Uterus (tissue), 4 donors: ENCODE data around the gene ITSN1. TPM values are rescaled to one million over a fixed set of nuclear protein-coding genes. Genes with fewer than 3 reads are reported as not detected.
"Not testable (repeated sequence)": the region's sequence is repeated elsewhere in the genome, so short reads cannot be mapped to it uniquely, and the experiment has no call there.

Source experiments
- DNase-seq, 2 donors: peaks; one replicate each; pipeline ENCODE4 v3.0.0-alpha.2; 2019 to 2020
- H3K27ac ChIP-seq, 2 donors: fragments of 200-600 bp; sonication (generic); 1 replicate in 1 of 2; 2 replicates in 1 of 2; pipeline ENCODE4 v1.5.1; 2016 to 2018
- H3K27me3 ChIP-seq, 2 donors: fragments of 200-600 bp; sonication (generic); one replicate each; pipeline ENCODE4 v1.5.1; 2018 to 2019; ENCODE audit warnings: control low read depth in 1 of 2
- H3K36me3 ChIP-seq, 2 donors: fragments of 200-600 bp; sonication (generic); one replicate each; pipeline ENCODE4 v1.5.1; 2019; ENCODE audit warnings: control low read depth in 1 of 2
- H3K4me1 ChIP-seq, 2 donors: fragments of 200-600 bp; sonication (generic); one replicate each; pipeline ENCODE4 v1.5.1; 2018 to 2019; ENCODE audit warnings: control low read depth in 1 of 2
- H3K4me3 ChIP-seq, 2 donors: fragments of 200-600 bp; sonication (generic); 1 replicate in 1 of 2; 2 replicates in 1 of 2; pipeline ENCODE4 v1.5.1; 2018 to 2019; ENCODE audit warnings: mild to moderate bottlenecking in 1 of 2
- H3K9me3 ChIP-seq, 2 donors: fragments of 200-600 bp; sonication (generic); one replicate each; pipeline ENCODE4 v1.5.1; 2019; ENCODE audit warnings: control low read depth in 1 of 2
- POLR2A ChIP-seq, 2 donors: fragments of 450-650 bp; IDR thresholded peaks; one replicate each; pipeline ENCODE4 v1.6.1; 2016; ENCODE audit warnings: antibody characterized with exemption in 2 of 2, mild to moderate bottlenecking in 1 of 2, moderate library complexity in 1 of 2
- intact Hi-C: fragments of 100-400 bp; cut with DNase I; formaldehyde crosslinking; loops from one replicate; pipeline ENCODE4 v1.15.1; 2023; ENCODE audit warnings: low total_unique reads
- total RNA-seq, 4 donors: library from RNA; depleted of rRNA in 3 of 4; stranded (reverse); fragments of >200 nt in 3 of 4; gene quantifications; one replicate each; pipeline versions ENCODE4 v1.1.0 to v1.2.4, GENCODE V29; 2014 to 2023
- TF ChIP-seq, protein P1 (sequence below), 4 experiments: fragments of 200-600 bp in 2 of 4; fragments of 450-650 bp in 2 of 4; sonication (generic) in 2 of 4; IDR thresholded peaks; one replicate each; pipeline ENCODE4 v1.5.1; 2016 to 2019; ENCODE audit warnings: antibody characterized with exemption in 4 of 4, mild to moderate bottlenecking in 2 of 4, moderate library complexity in 1 of 4
- donor health status: DM: yes; HTN: yes; CAD: no.

ITSN1 gene
- total RNA-seq, 4 donors from 2014 or later, result 21.8 to 77.4 (median 48.1) TPM

DNA sequence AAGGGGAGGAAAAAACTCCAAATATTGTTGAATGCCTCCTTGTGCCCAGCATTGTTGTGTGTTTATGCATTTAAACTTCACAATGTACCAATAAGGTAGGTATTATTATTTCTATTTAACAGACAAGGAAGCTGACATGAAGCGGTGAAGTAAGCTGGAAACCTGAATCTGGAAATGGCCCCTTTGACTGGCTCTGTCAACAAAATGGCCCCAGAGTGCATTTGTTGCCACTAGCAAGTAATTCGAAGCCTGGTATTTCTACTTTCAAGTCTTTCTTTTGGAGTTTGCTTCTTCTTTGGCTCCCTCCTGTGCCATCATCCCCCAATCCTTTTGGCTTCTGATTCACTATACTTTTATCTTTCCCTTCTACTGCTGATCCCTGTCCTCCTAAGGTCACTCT lies 23.9 kb upstream of the ITSN1 start:
- no peak for TF ChIP-seq POLR2A (IDR thresholded peaks at IDR 0.05)
- TF ChIP-seq, protein P1, sequence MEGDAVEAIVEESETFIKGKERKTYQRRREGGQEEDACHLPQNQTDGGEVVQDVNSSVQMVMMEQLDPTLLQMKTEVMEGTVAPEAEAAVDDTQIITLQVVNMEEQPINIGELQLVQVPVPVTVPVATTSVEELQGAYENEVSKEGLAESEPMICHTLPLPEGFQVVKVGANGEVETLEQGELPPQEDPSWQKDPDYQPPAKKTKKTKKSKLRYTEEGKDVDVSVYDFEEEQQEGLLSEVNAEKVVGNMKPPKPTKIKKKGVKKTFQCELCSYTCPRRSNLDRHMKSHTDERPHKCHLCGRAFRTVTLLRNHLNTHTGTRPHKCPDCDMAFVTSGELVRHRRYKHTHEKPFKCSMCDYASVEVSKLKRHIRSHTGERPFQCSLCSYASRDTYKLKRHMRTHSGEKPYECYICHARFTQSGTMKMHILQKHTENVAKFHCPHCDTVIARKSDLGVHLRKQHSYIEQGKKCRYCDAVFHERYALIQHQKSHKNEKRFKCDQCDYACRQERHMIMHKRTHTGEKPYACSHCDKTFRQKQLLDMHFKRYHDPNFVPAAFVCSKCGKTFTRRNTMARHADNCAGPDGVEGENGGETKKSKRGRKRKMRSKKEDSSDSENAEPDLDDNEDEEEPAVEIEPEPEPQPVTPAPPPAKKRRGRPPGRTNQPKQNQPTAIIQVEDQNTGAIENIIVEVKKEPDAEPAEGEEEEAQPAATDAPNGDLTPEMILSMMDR (IDR thresholded peaks at IDR 0.05), result no peak
- no peaks in the 10 kb centered on the region for H3K9me3 ChIP-seq
- H3K4me1 ChIP-seq, result no peaks in the 10 kb centered on the region
- H3K36me3 ChIP-seq, result no peaks in the 10 kb centered on the region
- no peak overlapping the region for H3K27ac ChIP-seq
- no peak overlapping the region for H3K4me3 ChIP-seq
- no peaks in the 10 kb centered on the region for H3K27me3 ChIP-seq
- intact Hi-C loops, result no loop called here
- DNase-seq, result no peak

DNA sequence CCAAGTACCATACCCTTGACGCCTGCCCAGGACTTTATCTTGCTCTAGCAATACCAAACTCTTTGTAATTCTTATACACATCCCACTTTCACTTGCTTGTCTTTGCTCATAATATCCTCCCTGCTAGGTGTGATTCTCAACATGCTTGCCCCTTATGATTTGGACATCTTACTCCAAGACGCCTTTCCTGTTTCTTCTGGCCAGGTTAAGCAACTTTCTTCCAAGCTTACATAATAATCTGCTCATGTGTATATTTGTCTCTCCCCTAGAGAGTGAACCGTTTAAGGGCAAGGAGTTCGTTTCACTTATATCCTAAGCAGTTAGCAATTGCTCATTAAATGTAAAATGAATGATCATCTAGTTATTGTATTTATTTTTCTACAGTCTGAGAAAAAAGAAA lies 22.6 kb upstream of the ITSN1 start:
- no peaks in the 10 kb centered on the region for H3K27me3 ChIP-seq
- no peak for DNase-seq
- H3K9me3 ChIP-seq, result no peaks in the 10 kb centered on the region
- H3K4me1 ChIP-seq, result no peaks in the 10 kb centered on the region
- no peak overlapping the region for H3K4me3 ChIP-seq
- H3K27ac ChIP-seq, result no peak overlapping the region
- intact Hi-C loops, result no loop called here
- H3K36me3 ChIP-seq, result no peaks in the 10 kb centered on the region
- TF ChIP-seq, protein P1 (IDR thresholded peaks at IDR 0.05), result no peak

DNA sequence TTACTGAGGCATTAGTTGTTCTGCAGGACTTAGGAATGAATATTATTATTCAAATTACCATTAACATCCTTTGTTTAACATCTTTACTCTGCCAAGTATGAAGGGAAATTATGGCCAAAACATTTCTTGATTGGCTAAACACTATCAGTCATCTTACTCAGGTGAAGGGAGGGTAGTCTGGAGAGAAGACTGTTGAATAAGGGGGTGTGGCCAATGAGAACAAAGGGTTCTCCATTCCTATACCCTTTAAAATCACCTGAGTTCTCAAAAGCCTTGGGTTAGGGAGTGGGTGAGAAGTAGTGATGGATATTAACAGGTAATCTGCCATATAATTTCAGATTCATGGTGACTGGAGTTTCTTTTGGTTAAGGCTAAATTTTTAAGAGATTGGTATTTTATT lies 20.0 kb upstream of the ITSN1 start:
- no peak for DNase-seq
- H3K27ac ChIP-seq, result no peak overlapping the region
- H3K36me3 ChIP-seq, result no peaks in the 10 kb centered on the region
- no peak overlapping the region for H3K4me3 ChIP-seq
- H3K4me1 ChIP-seq, result no peaks in the 10 kb centered on the region
- H3K9me3 ChIP-seq, result no peaks in the 10 kb centered on the region
- H3K27me3 ChIP-seq, result no peaks in the 10 kb centered on the region
- TF ChIP-seq, protein P1 (IDR thresholded peaks at IDR 0.05), result no peak
- no peak for TF ChIP-seq POLR2A (IDR thresholded peaks at IDR 0.05)
- intact Hi-C loops, result no loop called here

DNA sequence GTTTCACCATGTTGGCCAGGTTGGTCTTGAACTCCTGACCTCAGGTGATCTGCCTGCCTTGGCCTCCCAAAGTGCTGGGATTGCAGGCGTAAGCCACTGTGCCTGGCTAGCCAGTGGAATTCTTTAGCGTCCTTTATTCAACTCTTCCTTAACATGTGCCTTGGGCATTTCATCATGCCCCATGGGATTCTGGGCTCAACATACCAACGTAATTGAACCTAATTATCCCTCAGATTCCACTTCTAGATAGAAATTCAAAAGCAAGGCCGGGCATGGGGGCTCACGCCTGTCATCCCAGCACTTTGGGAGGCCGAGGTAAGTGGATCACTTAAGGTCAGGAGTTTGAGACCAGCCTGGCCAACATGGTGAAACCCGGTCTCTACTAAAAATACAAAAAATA lies 16.1 kb upstream of the ITSN1 start:
- intact Hi-C loops, H3K9me3 ChIP-seq, H3K4me1 ChIP-seq, H3K4me3 ChIP-seq, DNase-seq, H3K36me3 ChIP-seq, H3K27me3 ChIP-seq, H3K27ac ChIP-seq: not testable (repeated sequence)

DNA sequence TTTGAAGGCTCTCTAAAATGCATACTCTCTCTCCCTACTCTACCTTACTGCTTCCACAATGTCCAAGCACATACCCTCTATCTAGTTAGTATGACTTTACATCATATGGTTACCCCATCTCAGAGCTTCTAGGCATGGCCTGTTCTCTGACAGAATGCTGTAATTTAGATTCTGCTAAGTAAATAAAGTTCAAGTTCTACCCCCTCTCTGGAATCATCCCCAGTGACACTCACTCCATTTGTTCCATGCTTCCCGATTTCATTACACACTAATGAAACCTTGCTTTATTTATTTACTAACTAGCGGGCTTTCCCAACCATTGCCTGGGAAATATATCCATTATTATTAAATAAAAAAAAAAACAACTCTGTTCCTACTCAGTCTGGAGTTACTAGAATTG lies 8.0 kb upstream of the ITSN1 start:
- no peaks in the 10 kb centered on the region for H3K9me3 ChIP-seq
- no peaks in the 10 kb centered on the region for H3K4me1 ChIP-seq
- TF ChIP-seq, protein P1 (IDR thresholded peaks at IDR 0.05), result no peak
- TF ChIP-seq POLR2A (IDR thresholded peaks at IDR 0.05), result no peak
- H3K27ac ChIP-seq, result no peak overlapping the region
- intact Hi-C loops, result no loop called here
- no peaks in the 10 kb centered on the region for H3K27me3 ChIP-seq
- DNase-seq, result no peak
- H3K36me3 ChIP-seq, result no peaks in the 10 kb centered on the region
- no peak overlapping the region for H3K4me3 ChIP-seq

DNA sequence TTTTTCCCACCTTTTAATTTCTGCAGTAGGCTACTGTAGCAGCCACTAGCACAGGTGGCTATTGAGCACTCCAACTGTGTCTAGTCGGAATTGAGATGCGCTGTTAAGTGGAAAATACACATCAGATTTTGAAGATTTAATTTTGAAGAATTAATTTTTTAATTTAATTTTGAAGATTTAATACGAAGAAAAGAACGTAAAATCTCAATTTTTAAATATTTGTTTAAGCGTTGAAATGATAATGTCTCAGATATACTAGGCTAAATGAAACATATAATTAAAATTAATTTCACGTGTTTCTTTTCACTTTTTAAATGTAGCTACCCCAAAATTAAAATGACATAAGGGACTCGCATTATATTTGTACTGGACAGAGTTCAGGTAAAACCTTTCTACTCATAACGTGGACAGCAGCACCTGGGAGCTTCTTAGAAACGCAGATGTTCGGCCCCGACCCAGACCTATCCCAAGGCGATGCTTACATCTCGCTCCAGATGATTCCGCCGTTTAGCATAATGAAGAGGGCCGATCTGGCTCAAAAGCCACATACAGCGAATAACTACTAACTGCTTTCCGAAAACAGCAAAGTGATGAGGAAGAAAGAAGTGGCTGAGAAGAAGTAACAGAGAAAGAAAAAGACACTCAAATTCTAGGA lies 1.5 kb upstream of the ITSN1 start:
- Histone ChIP-seq H3K4me1 (peaks cover 3 to 12% of the 10 kb centered on the region in 2 donors), H3K4me3 (peak overlapping the region; percentile 58 to 97), H3K36me3 (no peaks in the 10 kb centered on the region), H3K27me3 (no peaks in the 10 kb centered on the region), H3K9me3 (no peaks in the 10 kb centered on the region), H3K27ac (peak overlapping the region; percentile 92 to 93)
- no peak for TF ChIP-seq POLR2A (IDR thresholded peaks at IDR 0.05)
- TF ChIP-seq, protein P1 (IDR thresholded peaks at IDR 0.05), result no peak
- intact Hi-C loops, result no loop called here
- DNase-seq, result peak in 1 of 2 donors; percentile 19
